22Rv1 (cell line): ENCODE results near the gene RSRP1.

ENCODE experiments used
- CTCF ChIP-seq: fragments of 450-650 bp; IDR thresholded peaks from 2 replicates; pipeline ENCODE4 v1.5.1; 2017; ENCODE audit warnings: mild to moderate bottlenecking
- ZFX ChIP-seq: fragments of 450-650 bp; IDR thresholded peaks from 2 replicates; pipeline ENCODE4 v1.6.1; 2017; ENCODE audit warnings: antibody characterized with exemption, borderline replicate concordance

GRCh38 chr1:25210728-25211127, 36.5 kb downstream of the RSRP1 start:
- TF ChIP-seq CTCF (no peak), ZFX (no peak)
